Keratinocyte (primary cell): ENCODE measurements around the gene MLPH. TPM values are rescaled to one million over a fixed set of nuclear protein-coding genes. Genes with fewer than 3 reads are reported as not detected.

Source experiments
- DNase-seq: peaks from one replicate; pipeline ENCODE4 v3.0.0-alpha.2; 2011; ENCODE audit warnings: low read depth, missing footprints, low spot score
- FAIRE-seq: peaks from 2 replicates; lab custom pipeline; 2011; peaks lifted over from hg19 to GRCh38; lab: Jason Lieb, UNC
- H2AFZ ChIP-seq: 2 replicates; pipeline ENCODE4 v1.6.0; 2012; ENCODE audit warnings: low read length, control low read depth, inconsistent platforms; ENCODE audit not compliant: control insufficient read depth
- H3K27ac ChIP-seq: 2 replicates; pipeline ENCODE4 v1.5.1; 2011; ENCODE audit warnings: low read length; ENCODE audit not compliant: control insufficient read depth, insufficient read depth
- H3K27me3 ChIP-seq: 3 replicates; pipeline ENCODE4 v1.6.0; 2011; ENCODE audit warnings: low read length; ENCODE audit not compliant: control insufficient read depth, insufficient read depth; ENCODE audit errors: extremely low read depth
- H3K36me3 ChIP-seq, 2 experiments: 2 replicates in 1 of 2; 3 replicates in 1 of 2; pipeline ENCODE4 v1.5.1; 2011; ENCODE audit warnings: low read length in 2 of 2, mild to moderate bottlenecking in 1 of 2; ENCODE audit not compliant: control insufficient read depth in 2 of 2, insufficient read depth in 2 of 2; ENCODE audit errors: extremely low read depth in 1 of 2
- H3K4me1 ChIP-seq: 3 replicates; pipeline ENCODE4 v1.5.1; 2011; ENCODE audit warnings: low read length; ENCODE audit not compliant: control insufficient read depth, insufficient read depth; ENCODE audit errors: extremely low read depth
- H3K4me2 ChIP-seq: 3 replicates; pipeline ENCODE4 v1.6.0; 2011; ENCODE audit warnings: low read depth, low read length; ENCODE audit not compliant: control insufficient read depth, insufficient read depth; ENCODE audit errors: extremely low read depth
- H3K4me3 ChIP-seq, 3 experiments: fragments of 200-600 bp in 1 of 3; sonication (generic) in 1 of 3; 2 replicates in 2 of 3; 3 replicates in 1 of 3; pipeline ENCODE4 v1.5.1; 2011 to 2016; ENCODE audit warnings: low read length in 3 of 3, mild to moderate bottlenecking in 3 of 3, control low read depth in 2 of 3, inconsistent platforms in 1 of 3, low read depth in 1 of 3, mixed read lengths in 1 of 3, mixed run types in 1 of 3, moderate library complexity in 1 of 3; ENCODE audit not compliant: control insufficient read depth in 2 of 3, insufficient read depth in 2 of 3; ENCODE audit errors: extremely low read depth in 1 of 3
- H3K79me2 ChIP-seq: 2 replicates; pipeline ENCODE4 v1.6.0; 2012; ENCODE audit warnings: low read length; ENCODE audit not compliant: control insufficient read depth, insufficient read depth
- H3K9ac ChIP-seq: 3 replicates; pipeline ENCODE4 v1.6.0; 2011; ENCODE audit warnings: low read length; ENCODE audit not compliant: control insufficient read depth, insufficient read depth; ENCODE audit errors: extremely low read depth
- H3K9me1 ChIP-seq: 3 replicates; pipeline ENCODE4 v1.6.0; 2011; ENCODE audit warnings: low read length; ENCODE audit not compliant: control insufficient read depth, insufficient read depth; ENCODE audit errors: extremely low read depth
- H3K9me3 ChIP-seq: 2 replicates; pipeline ENCODE4 v1.5.1; 2012; ENCODE audit warnings: low read depth, low read length; ENCODE audit not compliant: control insufficient read depth
- H4K20me1 ChIP-seq: 3 replicates; pipeline ENCODE4 v1.6.0; 2011; ENCODE audit warnings: low read length; ENCODE audit not compliant: control insufficient read depth, insufficient read depth; ENCODE audit errors: extremely low read depth
- CTCF ChIP-seq, 3 experiments: IDR thresholded peaks in 1 of 3; conservative IDR thresholded peaks in 1 of 3; optimal IDR thresholded peaks in 1 of 3; 2 replicates in 2 of 3; 3 replicates in 1 of 3; pipeline versions ENCODE3 to v1.5.1; 2011; ENCODE audit warnings: low read length in 3 of 3, mild to moderate bottlenecking in 3 of 3, moderate library complexity in 2 of 3, control low read depth in 1 of 3, inconsistent platforms in 1 of 3; ENCODE audit not compliant: insufficient read depth in 2 of 3; ENCODE audit errors: extremely low read depth in 1 of 3
- EZH2 ChIP-seq: IDR thresholded peaks from one replicate; pipeline ENCODE4 v1.6.1; 2012; ENCODE audit warnings: inconsistent platforms, mild to moderate bottlenecking, low read length, moderate library complexity
- dilution Hi-C: fragments of 300-500 bp; cut with MboI; formaldehyde crosslinking; loops from one replicate; pipeline ENCODE4 v1.7.0; 2020; ENCODE audit warnings: low sequenced_read_pairs; ENCODE audit not compliant: extremely low pct_ligation_motif_present
- polyA plus RNA-seq, 5 experiments: library from polyadenylated mRNA; depleted of rRNA in 3 of 5; stranded (reverse) in 3 of 5; stranded (forward) in 1 of 5; unstranded in 1 of 5; fragments of >200 nt; gene quantifications; 1 replicate in 1 of 5; 2 replicates in 3 of 5; 3 replicates in 1 of 5; pipeline versions ENCODE4 v1.2.1 to v1.2.3, GENCODE V29; 2011 to 2012; ENCODE audit warnings: missing spikeins in 2 of 5, low read depth in 1 of 5, low replicate concordance in 1 of 5

MLPH gene
- polyA plus RNA-seq, 1 donor (not counting 4 experiments of a cell fraction or from before 2014, with no cell fraction given) = 0.67 TPM

DNA sequence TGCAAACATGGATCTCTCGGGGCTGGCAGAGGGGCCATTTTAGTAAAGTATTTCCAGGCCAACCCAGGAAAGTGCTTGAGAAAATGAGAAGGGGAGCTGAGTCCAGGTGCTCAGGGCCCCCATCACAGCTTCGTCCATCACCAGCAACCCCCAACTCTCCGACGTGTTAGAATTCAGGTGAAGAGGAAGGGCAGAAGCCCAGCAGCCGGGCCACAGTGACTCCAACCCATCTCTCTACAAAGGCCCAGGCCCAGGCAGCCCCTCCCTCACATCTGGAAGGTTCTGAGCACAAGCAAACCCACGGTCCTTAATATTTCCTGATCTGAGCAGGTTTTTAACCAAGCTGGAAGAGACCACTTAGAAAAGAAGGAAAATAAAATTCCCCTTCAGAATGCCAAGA, 38.4 kb upstream of the MLPH start:
- Histone ChIP-seq H3K79me2 (no peaks in the 10 kb centered on the region), H3K9me3 (no peaks in the 10 kb centered on the region), H2AFZ (no peak overlapping the region), H3K27ac (no peak overlapping the region), H3K9me1 (no peaks in the 10 kb centered on the region), H3K4me3 (no peak overlapping the region), H3K4me1 (no peaks in the 10 kb centered on the region), H3K9ac (no peak overlapping the region), H4K20me1 (no peaks in the 10 kb centered on the region), H3K4me2 (no peak overlapping the region), H3K36me3 (no peaks in the 10 kb centered on the region), H3K27me3 (peaks cover 6% of the 10 kb centered on the region)
- TF ChIP-seq EZH2 (no peak), CTCF (optimal IDR thresholded peaks at IDR 0.05 in 1 of 3, IDR thresholded peaks at IDR 0.05 in 1 of 3, conservative IDR thresholded peaks at IDR 0.05 in 1 of 3; ENCODE audit: extremely low read depth in 1 of 3, insufficient read depth in 2 of 3, low read length in 3 of 3) (no peak)
- FAIRE-seq = no peak
- no peak for DNase-seq
- dilution Hi-C loops = no loop called here

GRCh38 chr2:237449193-237449881, 37.7 kb upstream of the MLPH start:
- H3K27ac ChIP-seq = no peak overlapping the region
- no peak overlapping the region for H2AFZ ChIP-seq

More at GRCh38 chr2:237449193-237449881, 37.7 kb upstream of the MLPH start:
- Histone ChIP-seq H3K79me2 (no peaks in the 10 kb centered on the region), H3K4me3 (no peak overlapping the region), H3K9me3 (no peaks in the 10 kb centered on the region), H3K27me3 (peaks cover 6% of the 10 kb centered on the region), H3K36me3 (no peaks in the 10 kb centered on the region), H4K20me1 (no peaks in the 10 kb centered on the region), H3K4me2 (no peak overlapping the region), H3K4me1 (no peaks in the 10 kb centered on the region), H3K9ac (no peak overlapping the region), H3K9me1 (no peaks in the 10 kb centered on the region)
- no peak for TF ChIP-seq CTCF (optimal IDR thresholded peaks at IDR 0.05 in 1 of 3, IDR thresholded peaks at IDR 0.05 in 1 of 3, conservative IDR thresholded peaks at IDR 0.05 in 1 of 3; ENCODE audit: extremely low read depth in 1 of 3, insufficient read depth in 2 of 3, low read length in 3 of 3)
- no peak for TF ChIP-seq EZH2
- DNase-seq = no peak
- no peak for FAIRE-seq
- dilution Hi-C loops = no loop called here
